Cardiac fibroblast (primary cell): ENCODE results near the gene HOXC5.

Experiments
- DNase-seq, 2 donors: peaks; one replicate each; pipeline versions ENCODE4 v3.0.0 to v3.0.0-alpha.2; 2010; ENCODE audit warnings: low read depth in 2 of 2
- H3K4me3 ChIP-seq, 2 donors: replicated peaks in 1 of 2; 1 replicate in 1 of 2; 2 replicates in 1 of 2; pipeline ENCODE4 v1.5.1; 2011; ENCODE audit warnings: low read depth in 2 of 2, low read length in 2 of 2, mild to moderate bottlenecking in 2 of 2, moderate library complexity in 1 of 2
- CTCF ChIP-seq: IDR thresholded peaks from one replicate; pipeline ENCODE4 v1.5.1; 2011; ENCODE audit warnings: low read depth, mild to moderate bottlenecking, low read length, inconsistent platforms

Gene HOXC5

DNA sequence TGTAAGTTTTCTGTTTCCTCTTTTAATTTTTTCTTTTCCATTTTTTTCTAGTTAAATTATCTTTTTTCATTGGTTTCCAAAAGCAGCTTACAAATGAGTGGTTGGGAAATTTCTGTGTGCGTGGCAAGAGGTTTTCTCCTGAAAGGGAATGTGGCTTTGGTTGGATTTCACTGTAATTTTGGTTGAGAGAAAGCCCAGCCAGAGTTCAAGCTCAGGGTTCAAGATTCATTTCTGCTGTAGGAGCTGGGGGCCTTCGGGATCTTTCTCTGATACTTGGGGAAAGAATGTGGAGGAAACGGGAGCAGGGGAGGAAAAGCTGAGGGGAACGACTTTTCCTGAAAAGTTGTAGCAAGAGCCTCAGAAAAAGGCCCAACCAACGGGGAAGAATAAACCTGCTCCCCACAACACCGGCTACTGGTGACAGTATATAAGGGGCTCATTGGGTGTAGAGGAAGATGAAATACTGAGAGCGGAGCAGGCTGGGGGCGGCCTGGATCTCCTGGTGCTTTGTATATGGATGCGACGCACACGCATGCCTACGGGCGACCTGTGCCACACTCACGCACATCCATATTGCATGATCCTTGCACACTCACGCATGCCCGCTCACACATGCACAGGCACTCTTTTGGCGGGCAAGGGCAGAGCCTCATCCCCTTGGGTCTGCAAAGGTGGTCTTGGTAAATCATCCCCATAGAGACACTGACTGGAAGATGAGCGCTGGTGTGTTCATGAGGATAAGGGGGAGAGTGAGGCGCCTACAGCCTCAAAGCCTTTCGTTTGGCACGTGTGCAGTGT is 46.0 kb upstream of the HOXC5 start:
- no peak for TF ChIP-seq CTCF
- no peak for DNase-seq
- no peak overlapping the region for H3K4me3 ChIP-seq

- no peak for DNase-seq
- H3K4me3 ChIP-seq: no peak overlapping the region
These were observed 45.0 kb upstream of the HOXC5 start for GRCh38 chr12:53987787-53988230.

DNA sequence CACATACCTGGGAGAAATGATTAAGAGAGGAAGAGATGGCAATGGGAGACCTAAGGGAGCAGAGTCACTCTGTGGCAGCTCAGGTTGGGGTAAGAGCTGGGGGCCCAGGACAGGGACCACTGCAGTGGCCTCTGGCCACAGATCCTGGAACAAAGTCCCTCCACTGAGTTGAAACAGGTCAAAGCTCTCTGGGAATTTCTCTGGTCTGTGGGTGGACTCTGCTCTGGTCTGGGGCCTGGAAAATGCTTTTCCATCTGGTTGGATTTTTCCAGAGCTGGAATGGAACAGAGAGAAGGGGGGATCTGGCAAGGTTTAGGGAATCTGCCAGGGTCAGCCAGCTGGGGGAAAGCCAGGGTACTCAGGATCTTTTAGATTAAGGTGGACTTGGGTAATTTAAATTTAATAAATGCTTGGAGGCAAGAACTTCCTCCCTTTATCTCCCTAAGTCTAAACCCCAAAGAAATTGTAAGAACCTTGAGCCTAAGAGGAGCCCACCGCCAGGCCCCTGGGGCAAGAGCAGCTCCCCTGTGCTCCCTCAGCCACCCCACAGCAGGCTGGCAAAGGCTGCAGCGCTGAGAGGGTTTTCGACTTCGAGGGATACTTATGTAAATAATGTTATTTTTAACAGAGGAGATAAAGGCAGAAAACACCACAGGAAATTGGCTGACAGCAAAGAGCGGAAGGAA is 44.2 kb upstream of the HOXC5 start:
- no peak overlapping the region for H3K4me3 ChIP-seq
- no peak for DNase-seq
- TF ChIP-seq CTCF: no peak

More at GRCh38 chr12:53987787-53988230, 45.0 kb upstream of the HOXC5 start:
- TF ChIP-seq CTCF: no peak

DNA sequence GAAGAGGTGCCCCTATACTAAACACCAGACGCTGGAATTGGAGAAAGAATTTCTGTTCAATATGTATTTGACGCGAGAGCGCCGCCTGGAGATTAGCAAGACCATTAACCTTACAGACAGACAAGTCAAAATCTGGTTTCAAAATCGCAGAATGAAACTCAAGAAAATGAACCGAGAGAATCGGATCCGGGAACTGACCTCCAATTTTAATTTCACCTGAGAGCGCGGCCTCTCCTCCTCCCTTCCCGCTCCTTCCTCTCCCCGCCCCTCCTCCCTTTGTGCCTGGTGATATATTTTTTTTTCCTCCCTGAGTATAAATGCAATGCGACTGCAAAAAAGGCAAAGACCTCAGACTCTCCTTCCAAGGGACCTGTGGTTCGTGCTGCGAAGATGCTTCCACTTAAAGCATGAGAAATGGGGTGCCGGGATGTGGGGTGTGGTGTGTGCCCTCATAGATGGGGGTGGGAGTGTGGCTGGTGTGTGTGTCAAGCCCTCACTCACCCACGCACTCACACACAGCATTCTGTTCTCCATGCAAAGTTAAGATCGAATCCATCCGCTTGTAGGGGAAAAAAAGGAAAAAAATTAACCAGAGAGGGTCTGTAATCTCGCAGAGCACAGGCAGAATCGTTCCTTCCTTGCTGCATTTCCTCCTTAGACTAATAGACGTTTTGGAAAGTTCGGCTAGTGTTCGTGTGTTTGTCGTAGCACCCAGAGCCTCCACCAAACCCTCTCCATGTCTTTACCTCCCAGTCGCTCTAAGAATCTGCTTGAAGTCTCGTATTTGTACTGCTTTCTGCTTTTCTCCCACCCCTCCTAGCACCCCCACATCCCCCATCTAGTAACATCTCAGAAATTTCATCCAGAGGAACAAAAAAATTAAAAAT is 43.4 kb upstream of the HOXC5 start:
- DNase-seq: peak; percentile 52 to 66
- TF ChIP-seq CTCF: peak; percentile 58
- no peak overlapping the region for H3K4me3 ChIP-seq

GRCh38 chr12:53990311-53991076 is 42.4 kb upstream of the HOXC5 start:
- no peak overlapping the region for H3K4me3 ChIP-seq
- DNase-seq: no peak
- TF ChIP-seq CTCF: no peak

GRCh38 chr12:53991077-53991460 is 41.8 kb upstream of the HOXC5 start:
- no peak for DNase-seq
- TF ChIP-seq CTCF: no peak
- H3K4me3 ChIP-seq: no peak overlapping the region
